ENCODE measurements around the gene PSAPL1. TPM values are rescaled to one million over a fixed set of nuclear protein-coding genes. Genes with fewer than 3 reads are reported as not detected.

PSAPL1 gene
- total RNA-seq, 1 experiment from 2014 or later, result not detected

DNA sequence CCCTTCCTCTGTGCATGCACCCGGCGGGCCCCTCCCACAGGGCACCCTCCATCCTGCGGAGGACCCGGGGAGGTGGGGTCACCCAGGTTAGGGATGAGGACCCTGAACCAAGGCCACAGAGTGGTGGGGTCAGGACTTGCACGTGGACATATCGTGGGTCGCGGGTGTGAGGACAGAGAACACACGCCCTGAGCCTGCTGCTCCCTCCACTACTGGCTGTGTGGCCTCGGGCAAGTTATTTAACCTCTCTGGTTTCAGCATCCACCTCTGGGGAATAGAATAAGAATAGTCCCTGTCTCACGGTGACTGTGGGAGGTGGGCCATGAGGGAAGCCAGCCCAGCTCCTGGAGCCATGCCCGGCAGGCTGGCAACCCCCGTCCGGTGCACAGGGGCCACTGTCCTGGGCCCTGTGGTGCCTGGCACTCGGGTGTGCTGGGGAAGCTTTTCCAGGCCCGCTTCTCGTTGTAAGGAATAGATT is 5.1 kb downstream of the PSAPL1 start:
- Histone ChIP-seq H3K4me3 (ENCODE audit: low read depth in 2 of 2, low read length in 2 of 2) (no peak overlapping the region), H3K36me3 (ENCODE audit: control insufficient read depth, insufficient read depth, low read length) (no peaks in the 10 kb centered on the region), H3K9me3 (ENCODE audit: control insufficient read depth, insufficient read depth, low read depth, low read length) (no peaks in the 10 kb centered on the region), H3K4me1 (ENCODE audit: control insufficient read depth, insufficient read depth, low read length) (no peaks in the 10 kb centered on the region; the same call in 1 of the 2 replicates), H3K27me3 (ENCODE audit: control insufficient read depth, insufficient read depth, low read length) (no peaks in the 10 kb centered on the region), H3K27ac (ENCODE audit: low read length) (no peak overlapping the region)
- CTCF ChIA-PET, result no interaction called here
- DNase-seq (ENCODE audit: low read depth, low spot score) (no peak), ATAC-seq (no peak)
- POLR2A ChIA-PET, result no interaction called here
- intact Hi-C loops (cut with micrococcal nuclease; ENCODE audit: unreplicated experiment) (no loop called here), in situ Hi-C loops (cut with HindIII; ENCODE audit: low pct_unique_long_range_greater_than_20kb, low sequenced_read_pairs) (no loop called here)
- no TSS peak for BruUV-seq (replicated peaks)
- TF ChIP-seq POLR2AphosphoS5 (IDR thresholded peaks at IDR 0.05; ENCODE audit: low read depth, low read length) (no peak), SIN3A (IDR thresholded peaks at IDR 0.05; ENCODE audit: borderline replicate concordance, insufficient read depth, low read depth, low read length) (no peak), TCF7L2 (IDR thresholded peaks at IDR 0.05; ENCODE audit: low read depth, low read length) (no peak)

DNA sequence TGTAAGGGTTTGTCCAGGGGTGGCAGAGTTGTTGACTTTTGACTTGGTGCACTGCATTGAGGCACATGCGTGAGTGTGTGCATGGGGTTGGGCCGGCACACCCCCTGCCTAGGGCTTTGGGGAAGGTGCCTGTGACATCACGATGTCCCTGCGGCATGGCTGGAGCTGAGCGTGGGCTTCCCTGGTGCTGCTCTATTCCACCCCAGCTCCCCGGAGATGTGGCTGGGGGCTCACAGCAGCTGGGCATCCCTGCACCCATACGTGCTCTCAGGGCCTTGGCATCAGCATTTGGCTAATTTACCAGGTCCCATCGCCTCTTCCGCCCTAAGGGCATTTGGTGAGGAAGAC is 5.7 kb downstream of the PSAPL1 start:
- Histone ChIP-seq H3K4me1 (ENCODE audit: control insufficient read depth, insufficient read depth, low read length) (no peaks in the 10 kb centered on the region; the same call in 1 of the 2 replicates), H3K27me3 (ENCODE audit: control insufficient read depth, insufficient read depth, low read length) (no peaks in the 10 kb centered on the region), H3K27ac (ENCODE audit: low read length) (no peak overlapping the region), H3K9me3 (ENCODE audit: control insufficient read depth, insufficient read depth, low read depth, low read length) (no peaks in the 10 kb centered on the region), H3K4me3 (ENCODE audit: low read depth in 2 of 2, low read length in 2 of 2) (no peak overlapping the region), H3K36me3 (ENCODE audit: control insufficient read depth, insufficient read depth, low read length) (no peaks in the 10 kb centered on the region)
- no TSS peak for BruUV-seq (replicated peaks)
- CTCF ChIA-PET, result no interaction called here
- no peak for DNase-seq (ENCODE audit: low read depth, low spot score)
- ATAC-seq, result no peak
- intact Hi-C loops (cut with micrococcal nuclease; ENCODE audit: unreplicated experiment), result no loop called here
- in situ Hi-C loops (cut with HindIII; ENCODE audit: low pct_unique_long_range_greater_than_20kb, low sequenced_read_pairs), result no loop called here
- POLR2A ChIA-PET, result no interaction called here
- TF ChIP-seq, protein P1, sequence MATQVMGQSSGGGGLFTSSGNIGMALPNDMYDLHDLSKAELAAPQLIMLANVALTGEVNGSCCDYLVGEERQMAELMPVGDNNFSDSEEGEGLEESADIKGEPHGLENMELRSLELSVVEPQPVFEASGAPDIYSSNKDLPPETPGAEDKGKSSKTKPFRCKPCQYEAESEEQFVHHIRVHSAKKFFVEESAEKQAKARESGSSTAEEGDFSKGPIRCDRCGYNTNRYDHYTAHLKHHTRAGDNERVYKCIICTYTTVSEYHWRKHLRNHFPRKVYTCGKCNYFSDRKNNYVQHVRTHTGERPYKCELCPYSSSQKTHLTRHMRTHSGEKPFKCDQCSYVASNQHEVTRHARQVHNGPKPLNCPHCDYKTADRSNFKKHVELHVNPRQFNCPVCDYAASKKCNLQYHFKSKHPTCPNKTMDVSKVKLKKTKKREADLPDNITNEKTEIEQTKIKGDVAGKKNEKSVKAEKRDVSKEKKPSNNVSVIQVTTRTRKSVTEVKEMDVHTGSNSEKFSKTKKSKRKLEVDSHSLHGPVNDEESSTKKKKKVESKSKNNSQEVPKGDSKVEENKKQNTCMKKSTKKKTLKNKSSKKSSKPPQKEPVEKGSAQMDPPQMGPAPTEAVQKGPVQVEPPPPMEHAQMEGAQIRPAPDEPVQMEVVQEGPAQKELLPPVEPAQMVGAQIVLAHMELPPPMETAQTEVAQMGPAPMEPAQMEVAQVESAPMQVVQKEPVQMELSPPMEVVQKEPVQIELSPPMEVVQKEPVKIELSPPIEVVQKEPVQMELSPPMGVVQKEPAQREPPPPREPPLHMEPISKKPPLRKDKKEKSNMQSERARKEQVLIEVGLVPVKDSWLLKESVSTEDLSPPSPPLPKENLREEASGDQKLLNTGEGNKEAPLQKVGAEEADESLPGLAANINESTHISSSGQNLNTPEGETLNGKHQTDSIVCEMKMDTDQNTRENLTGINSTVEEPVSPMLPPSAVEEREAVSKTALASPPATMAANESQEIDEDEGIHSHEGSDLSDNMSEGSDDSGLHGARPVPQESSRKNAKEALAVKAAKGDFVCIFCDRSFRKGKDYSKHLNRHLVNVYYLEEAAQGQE (IDR thresholded peaks at IDR 0.05; ENCODE audit: insufficient read depth in 1 of 2, low read depth in 2 of 2, low read length in 1 of 2), result no peak
- TF ChIP-seq SIN3A (IDR thresholded peaks at IDR 0.05; ENCODE audit: borderline replicate concordance, insufficient read depth, low read depth, low read length) (no peak), POLR2AphosphoS5 (IDR thresholded peaks at IDR 0.05; ENCODE audit: low read depth, low read length) (no peak), TCF7L2 (IDR thresholded peaks at IDR 0.05; ENCODE audit: low read depth, low read length) (no peak)
- TF ChIP-seq, protein P2, sequence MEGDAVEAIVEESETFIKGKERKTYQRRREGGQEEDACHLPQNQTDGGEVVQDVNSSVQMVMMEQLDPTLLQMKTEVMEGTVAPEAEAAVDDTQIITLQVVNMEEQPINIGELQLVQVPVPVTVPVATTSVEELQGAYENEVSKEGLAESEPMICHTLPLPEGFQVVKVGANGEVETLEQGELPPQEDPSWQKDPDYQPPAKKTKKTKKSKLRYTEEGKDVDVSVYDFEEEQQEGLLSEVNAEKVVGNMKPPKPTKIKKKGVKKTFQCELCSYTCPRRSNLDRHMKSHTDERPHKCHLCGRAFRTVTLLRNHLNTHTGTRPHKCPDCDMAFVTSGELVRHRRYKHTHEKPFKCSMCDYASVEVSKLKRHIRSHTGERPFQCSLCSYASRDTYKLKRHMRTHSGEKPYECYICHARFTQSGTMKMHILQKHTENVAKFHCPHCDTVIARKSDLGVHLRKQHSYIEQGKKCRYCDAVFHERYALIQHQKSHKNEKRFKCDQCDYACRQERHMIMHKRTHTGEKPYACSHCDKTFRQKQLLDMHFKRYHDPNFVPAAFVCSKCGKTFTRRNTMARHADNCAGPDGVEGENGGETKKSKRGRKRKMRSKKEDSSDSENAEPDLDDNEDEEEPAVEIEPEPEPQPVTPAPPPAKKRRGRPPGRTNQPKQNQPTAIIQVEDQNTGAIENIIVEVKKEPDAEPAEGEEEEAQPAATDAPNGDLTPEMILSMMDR (IDR thresholded peaks at IDR 0.05), result no peak

DNA sequence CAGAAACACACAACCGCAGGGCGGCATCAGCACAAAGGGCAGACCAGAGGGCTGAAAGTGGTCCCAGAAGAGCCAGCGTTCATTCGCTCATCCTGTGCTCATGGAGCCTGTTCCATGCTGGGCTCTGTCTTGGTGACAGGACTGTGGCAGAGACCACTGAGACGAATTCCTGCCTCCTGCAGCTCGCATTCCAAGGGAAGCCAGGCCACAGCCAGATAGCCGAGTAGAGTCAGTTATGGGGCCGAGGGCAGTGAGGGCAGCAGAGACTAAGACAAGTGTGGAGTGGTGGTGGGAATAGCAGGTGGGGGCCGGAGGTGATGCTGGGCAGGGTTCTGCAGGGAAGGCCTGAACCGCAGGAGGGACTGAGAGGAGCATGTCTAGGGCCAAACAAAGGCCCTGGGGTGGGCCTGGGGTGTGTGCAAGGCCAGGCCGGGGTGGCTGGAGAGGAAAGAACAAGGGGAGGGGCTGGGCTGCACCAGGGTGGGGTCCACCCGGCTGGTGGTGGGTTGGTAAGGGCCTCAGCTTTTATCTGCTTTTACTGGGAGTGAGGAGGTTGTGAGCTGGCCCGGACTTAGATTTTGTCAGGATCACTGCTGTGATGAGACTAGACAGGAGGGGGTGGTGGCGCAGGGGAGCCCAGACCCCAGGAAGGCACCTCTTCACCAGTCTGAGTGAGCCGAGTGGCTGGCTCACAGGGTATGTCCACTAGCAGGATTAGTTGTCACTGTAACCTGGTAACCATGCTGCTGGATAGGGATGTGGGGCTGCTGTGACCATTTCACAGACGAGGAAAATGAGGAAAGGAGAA is 6.3 kb downstream of the PSAPL1 start:
- H3K4me3 ChIP-seq (ENCODE audit: low read depth in 2 of 2, low read length in 2 of 2), result no peak overlapping the region
- TF ChIP-seq SIN3A (IDR thresholded peaks at IDR 0.05; ENCODE audit: borderline replicate concordance, insufficient read depth, low read depth, low read length), result no peak
- TF ChIP-seq, protein P1 (IDR thresholded peaks at IDR 0.05; ENCODE audit: insufficient read depth in 1 of 2, low read depth in 2 of 2, low read length in 1 of 2), result no peak
- TF ChIP-seq POLR2AphosphoS5 (IDR thresholded peaks at IDR 0.05; ENCODE audit: low read depth, low read length), result no peak
- TF ChIP-seq TCF7L2 (IDR thresholded peaks at IDR 0.05; ENCODE audit: low read depth, low read length), result no peak
- TF ChIP-seq, protein P2 (IDR thresholded peaks at IDR 0.05), result no peak
- no peaks in the 10 kb centered on the region for H3K9me3 ChIP-seq (ENCODE audit: control insufficient read depth, insufficient read depth, low read depth, low read length)
- CTCF ChIA-PET, result no interaction called here
- POLR2A ChIA-PET, result no interaction called here
- ATAC-seq (no peak), DNase-seq (ENCODE audit: low read depth, low spot score) (no peak)
- H3K36me3 ChIP-seq (ENCODE audit: control insufficient read depth, insufficient read depth, low read length), result no peaks in the 10 kb centered on the region
- intact Hi-C loops (cut with micrococcal nuclease; ENCODE audit: unreplicated experiment) (no loop called here), in situ Hi-C loops (cut with HindIII; ENCODE audit: low pct_unique_long_range_greater_than_20kb, low sequenced_read_pairs) (no loop called here)
- no peaks in the 10 kb centered on the region for H3K27me3 ChIP-seq (ENCODE audit: control insufficient read depth, insufficient read depth, low read length)
- no peaks in the 10 kb centered on the region; the same call in 1 of the 2 replicates for H3K4me1 ChIP-seq (ENCODE audit: control insufficient read depth, insufficient read depth, low read length)
- BruUV-seq (replicated peaks), result no TSS peak
- H3K27ac ChIP-seq (ENCODE audit: low read length), result no peak overlapping the region
